ENCODE data around the gene TNFAIP8L3.
"Not testable (repeated sequence)": the region's sequence is repeated elsewhere in the genome, so short reads cannot be mapped to it uniquely, and the experiment has no call there.

DNA sequence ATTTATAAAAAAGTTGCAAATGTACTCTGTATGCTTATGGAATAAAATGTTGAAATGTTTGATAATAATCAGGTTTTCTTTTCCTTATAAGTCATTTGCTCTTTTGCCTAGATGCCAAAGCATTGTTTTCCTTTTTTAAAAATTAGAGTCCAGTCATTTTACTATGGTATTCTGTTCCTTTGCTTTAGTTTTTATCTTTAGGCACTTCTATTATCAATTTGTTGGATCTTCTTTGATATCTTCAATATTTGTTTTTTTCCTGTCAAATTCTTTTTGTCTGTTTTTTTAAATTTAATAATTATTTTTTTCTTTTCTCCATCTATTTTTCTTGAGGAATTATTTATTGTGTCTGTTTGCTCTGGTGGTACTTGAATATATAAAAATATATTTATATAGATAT, 28.3 kb upstream of the TNFAIP8L3 start:
- TF ChIP-seq, protein P1, sequence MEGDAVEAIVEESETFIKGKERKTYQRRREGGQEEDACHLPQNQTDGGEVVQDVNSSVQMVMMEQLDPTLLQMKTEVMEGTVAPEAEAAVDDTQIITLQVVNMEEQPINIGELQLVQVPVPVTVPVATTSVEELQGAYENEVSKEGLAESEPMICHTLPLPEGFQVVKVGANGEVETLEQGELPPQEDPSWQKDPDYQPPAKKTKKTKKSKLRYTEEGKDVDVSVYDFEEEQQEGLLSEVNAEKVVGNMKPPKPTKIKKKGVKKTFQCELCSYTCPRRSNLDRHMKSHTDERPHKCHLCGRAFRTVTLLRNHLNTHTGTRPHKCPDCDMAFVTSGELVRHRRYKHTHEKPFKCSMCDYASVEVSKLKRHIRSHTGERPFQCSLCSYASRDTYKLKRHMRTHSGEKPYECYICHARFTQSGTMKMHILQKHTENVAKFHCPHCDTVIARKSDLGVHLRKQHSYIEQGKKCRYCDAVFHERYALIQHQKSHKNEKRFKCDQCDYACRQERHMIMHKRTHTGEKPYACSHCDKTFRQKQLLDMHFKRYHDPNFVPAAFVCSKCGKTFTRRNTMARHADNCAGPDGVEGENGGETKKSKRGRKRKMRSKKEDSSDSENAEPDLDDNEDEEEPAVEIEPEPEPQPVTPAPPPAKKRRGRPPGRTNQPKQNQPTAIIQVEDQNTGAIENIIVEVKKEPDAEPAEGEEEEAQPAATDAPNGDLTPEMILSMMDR (conservative IDR thresholded peaks at IDR 0.05; ENCODE audit: low read depth, low read length), result not testable (repeated sequence)
- TF ChIP-seq MXI1 (IDR thresholded peaks at IDR 0.05; ENCODE audit: borderline replicate concordance, low read depth, low read length); SMC3 (IDR thresholded peaks at IDR 0.05; ENCODE audit: low read depth, low read length): not testable (repeated sequence)
